HG03565 (cell line): Measurements from ENCODE around the gene TOGARAM2.

ENCODE experiments used
- ATAC-seq: cut with Tn5 transposase; IDR thresholded peaks from one replicate; pipeline ENCODE4 v1.9.1; 2021; ENCODE audit warnings: mild to moderate bottlenecking, moderate library complexity; ENCODE audit not compliant: unreplicated experiment

The TOGARAM2 gene

DNA sequence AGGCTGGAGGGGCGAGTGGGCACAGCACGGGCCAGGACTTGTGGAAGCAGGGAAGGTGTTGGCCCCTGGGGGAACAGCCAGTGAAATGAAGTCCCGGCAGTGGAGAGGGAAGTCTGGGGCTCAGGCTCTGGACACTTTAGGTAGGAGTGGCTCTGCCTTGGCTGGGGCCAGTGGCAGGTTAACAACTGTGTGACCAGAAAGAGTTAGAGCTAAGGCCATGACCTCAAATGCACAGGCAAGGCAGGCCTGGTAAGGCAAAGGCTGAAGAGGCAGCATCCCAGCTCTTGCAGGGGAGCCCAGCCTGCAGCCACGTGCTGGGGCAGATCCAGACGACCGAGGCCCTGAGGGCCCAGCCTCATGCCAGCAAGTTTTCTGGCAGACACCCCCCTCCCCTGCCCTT is 71.7 kb downstream of the TOGARAM2 start:
- ATAC-seq, result no peak

DNA sequence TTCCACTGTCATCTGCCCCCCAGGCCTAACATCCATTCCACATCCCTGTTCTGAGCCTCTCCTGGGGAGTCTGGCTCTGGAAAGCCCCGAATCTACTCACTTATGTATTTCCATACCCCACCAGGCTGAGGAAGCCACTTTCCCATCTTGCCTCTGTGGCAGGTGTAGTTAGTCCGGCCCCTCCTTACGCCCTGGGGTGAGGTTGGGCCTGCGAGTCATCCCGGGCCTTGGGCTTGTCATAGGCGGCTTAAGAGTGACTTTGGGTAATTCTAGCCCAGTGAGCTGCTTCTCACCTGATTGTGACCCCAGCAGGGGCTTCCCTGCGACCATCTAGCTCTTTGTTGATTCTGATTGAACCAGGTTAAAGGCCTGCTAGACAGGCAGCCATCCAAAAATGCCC is 72.1 kb downstream of the TOGARAM2 start:
- ATAC-seq, result no peak

GRCh38 chr2:29053670-29054400 is 72.7 kb downstream of the TOGARAM2 start:
- ATAC-seq, result no peak

DNA sequence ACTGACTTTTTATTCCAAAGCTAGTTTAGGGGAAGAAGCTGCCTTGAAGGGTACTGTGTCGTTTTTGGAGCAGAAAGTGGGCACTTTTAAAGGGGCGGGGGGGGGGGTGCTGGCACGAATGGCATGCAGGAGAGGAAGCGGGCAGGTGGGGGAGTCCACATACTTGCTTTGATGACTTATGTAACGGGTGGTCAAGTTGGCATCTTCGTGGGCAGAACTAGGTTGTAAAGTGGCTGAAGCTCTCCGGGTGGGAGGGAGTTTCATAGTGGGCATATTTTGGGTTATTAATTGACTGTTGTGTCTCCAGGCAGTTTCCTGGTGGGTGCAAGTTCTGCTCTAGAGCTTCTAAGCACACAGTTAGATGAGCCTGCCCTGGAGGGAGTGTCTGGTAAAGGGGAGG is 73.3 kb downstream of the TOGARAM2 start:
- no peak for ATAC-seq

GRCh38 chr2:29055601-29056000 is 74.5 kb downstream of the TOGARAM2 start:
- ATAC-seq, result no peak

DNA sequence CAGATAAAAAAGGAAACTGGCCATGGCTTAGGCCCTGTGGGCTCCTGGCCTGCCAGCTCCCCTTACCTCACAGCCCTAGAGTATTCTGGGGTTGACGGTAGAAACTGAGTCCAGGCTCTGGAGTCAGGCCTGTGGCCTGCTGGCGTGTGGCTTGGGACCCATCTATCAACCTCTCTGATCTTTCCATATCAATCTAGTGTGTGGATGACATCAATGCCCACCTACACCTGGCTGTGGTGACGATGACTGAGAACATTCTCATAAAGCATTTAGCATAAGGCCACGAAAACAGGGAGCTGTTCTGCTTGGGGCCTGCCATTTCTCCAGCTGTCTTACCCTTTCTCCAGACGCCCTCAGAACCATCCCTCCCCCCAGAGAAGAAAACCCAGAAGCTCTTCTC is 75.4 kb downstream of the TOGARAM2 start:
- ATAC-seq, result no peak

- ATAC-seq, result no peak
Measured at GRCh38 chr2:29057006-29057405, 75.9 kb downstream of the TOGARAM2 start.

- no peak for ATAC-seq
Measured at GRCh38 chr2:29059624-29060023, 78.5 kb downstream of the TOGARAM2 start.

- no peak for ATAC-seq
Measured at GRCh38 chr2:29060441-29060840, 79.3 kb downstream of the TOGARAM2 start.

DNA sequence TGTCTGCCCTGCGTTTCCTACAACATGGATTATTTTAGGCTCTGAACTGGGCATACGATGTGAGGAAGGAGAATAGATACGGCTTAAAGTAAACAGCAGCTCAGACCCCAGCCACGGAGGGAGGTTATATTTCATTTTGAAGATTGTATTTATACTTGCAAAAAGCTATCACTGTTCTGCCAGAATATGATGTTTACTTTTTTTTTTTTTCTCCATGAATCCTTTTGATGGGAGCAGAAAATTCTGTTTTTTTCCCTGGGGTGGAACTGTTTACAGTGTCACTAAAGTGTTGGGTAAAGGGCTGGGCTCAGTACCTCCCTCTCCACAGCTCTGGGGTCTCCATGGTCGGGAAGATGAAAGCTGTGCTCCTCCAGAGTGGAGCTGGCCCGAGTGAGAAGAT is 80.1 kb downstream of the TOGARAM2 start:
- no peak for ATAC-seq

DNA sequence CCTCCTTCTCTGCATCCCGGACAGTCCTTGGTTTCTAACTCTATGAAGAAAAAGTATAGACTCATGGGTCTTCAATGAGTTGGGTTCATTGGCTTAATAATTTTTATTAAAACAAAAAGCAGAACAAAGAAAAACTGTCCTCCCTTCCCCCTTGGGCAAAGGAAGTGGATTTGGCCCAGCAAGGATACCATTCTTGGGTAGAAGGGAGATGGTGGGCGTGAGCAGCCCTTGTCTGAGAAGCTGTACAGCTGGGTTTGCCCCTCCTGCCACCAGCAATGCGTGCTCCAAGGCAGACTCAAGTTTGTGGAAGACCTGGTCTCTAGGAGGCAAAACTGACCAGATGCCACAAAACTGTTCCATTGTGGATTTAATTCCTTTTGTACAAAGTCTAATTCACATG is 80.5 kb downstream of the TOGARAM2 start:
- no peak for ATAC-seq

DNA sequence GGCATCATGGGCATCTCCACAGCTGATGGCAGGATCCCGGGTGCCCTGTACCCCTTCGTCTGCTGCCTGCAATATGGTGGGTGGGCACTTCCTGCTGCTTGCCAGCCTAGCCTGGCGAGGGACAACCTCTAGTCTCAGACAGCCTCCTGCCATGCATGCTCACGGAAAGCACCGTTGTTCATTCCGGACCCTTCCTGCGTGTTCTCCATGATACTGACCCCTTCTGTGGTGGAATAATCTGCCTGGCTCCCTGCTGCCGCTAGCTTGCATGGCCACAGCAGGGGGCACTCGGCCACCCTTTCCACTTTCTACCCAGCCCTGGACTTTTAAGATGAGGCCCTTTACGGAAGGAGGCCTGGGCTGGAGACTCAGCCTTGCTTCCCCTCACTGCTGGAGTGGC is 81.3 kb downstream of the TOGARAM2 start:
- ATAC-seq, result no peak

GRCh38 chr2:29063056-29063455 is 82.0 kb downstream of the TOGARAM2 start:
- no peak for ATAC-seq

DNA sequence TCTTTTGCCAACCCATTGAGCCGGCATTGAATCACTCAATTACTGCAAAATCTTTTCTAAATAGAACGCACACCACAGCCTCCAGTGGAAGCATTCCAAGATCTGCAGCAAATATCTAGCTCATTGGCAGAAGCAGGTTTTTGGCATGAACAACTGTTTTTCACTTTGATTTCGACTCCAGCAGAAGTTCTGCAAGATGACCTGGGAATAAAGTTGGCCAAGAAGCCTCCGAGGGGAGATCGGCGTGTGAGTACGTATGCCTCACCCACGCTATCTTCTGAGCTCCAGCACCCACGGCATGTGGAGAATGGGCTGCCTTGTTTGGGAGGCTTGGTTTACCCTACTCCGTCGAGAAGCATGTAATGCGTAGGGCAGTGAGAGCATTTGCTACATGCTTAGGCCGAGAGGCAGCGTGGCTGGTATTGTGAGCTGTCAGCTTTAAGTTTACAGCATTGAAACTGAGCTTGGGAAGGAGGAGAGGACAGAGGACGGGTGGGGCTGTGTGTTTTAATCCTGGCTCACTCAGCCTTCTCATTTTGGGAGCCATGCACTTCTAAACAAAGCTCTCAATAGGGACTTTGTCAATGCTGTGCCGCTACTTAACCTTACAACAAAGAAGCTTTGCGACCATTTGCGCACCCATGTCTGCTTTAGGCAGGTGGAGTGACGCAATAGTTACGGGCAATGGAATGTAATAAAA is 82.7 kb downstream of the TOGARAM2 start:
- ATAC-seq, result no peak

DNA sequence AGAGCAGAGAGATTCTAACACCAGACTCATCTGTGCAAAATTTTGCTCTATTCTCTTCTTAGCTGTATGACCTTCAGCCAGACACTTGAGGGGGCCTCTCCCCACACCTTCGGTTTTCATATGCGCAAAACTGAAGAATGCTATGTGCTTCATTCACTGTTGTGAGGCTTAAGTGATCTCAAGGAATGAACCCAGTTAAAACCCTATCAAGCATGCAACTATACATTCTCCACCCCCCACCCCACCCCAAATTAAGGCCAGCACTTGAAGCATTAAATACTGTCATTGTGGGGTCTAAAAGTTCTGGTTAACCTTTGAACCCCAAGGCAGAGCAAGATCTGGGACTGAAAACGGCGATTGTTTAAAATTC is 83.2 kb downstream of the TOGARAM2 start:
- no peak for ATAC-seq

DNA sequence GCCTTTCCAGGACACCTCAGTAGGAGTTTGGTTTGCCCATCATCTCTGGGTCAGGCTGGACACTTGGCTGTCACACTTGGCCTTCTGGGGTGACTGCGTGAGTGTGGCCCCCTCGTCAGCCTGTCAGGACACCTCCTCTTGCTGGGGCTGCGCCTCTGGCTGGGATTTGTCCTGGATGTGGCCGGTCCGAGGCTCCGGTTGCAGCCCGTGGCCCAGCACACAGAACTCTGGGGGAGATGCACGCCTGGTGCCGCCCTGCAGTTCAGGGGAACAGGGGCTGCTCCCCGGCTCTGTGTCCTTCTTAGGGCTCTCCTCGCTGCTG is 83.6 kb downstream of the TOGARAM2 start:
- ATAC-seq, result no peak

GRCh38 chr2:29065068-29065811 is 84.1 kb downstream of the TOGARAM2 start:
- no peak for ATAC-seq

GRCh38 chr2:29066271-29066860 is 85.3 kb downstream of the TOGARAM2 start:
- no peak for ATAC-seq

- ATAC-seq, result no peak
Measured at GRCh38 chr2:29066997-29067605, 86.0 kb downstream of the TOGARAM2 start.

GRCh38 chr2:29068513-29068912 is 87.4 kb downstream of the TOGARAM2 start:
- no peak for ATAC-seq

DNA sequence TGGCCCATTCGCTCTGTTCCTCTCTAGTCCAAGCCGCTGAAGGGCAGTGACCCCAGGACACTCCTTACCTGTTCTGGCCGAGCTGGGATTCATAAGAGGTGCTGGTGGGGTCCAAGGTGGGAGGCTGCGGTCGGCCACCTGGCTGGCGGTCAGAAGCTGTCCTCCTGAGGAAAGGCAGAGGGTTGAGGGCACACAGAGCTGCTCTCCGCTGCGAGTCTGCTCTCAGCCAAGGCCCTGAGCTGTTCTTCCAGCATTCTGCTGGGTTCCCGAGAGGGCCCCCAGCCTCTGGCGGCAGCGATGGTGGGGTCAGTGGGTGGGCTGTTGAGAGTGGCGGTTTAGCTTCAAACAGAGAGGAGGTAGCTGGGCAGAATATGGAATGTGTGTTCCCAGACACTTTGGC is 89.4 kb downstream of the TOGARAM2 start:
- no peak for ATAC-seq
